ENCODE data around the gene NHLRC4. TPM values are rescaled to one million over a fixed set of nuclear protein-coding genes. Genes with fewer than 3 reads are reported as not detected.

NHLRC4 gene
- total and polyA plus RNA-seq, 9 of the 15 experiments (the other 6 are each of a cell fraction or from before 2014, with no cell fraction given): 0.24 to 3.7 (median 1.3) TPM; not detected in 2

DNA sequence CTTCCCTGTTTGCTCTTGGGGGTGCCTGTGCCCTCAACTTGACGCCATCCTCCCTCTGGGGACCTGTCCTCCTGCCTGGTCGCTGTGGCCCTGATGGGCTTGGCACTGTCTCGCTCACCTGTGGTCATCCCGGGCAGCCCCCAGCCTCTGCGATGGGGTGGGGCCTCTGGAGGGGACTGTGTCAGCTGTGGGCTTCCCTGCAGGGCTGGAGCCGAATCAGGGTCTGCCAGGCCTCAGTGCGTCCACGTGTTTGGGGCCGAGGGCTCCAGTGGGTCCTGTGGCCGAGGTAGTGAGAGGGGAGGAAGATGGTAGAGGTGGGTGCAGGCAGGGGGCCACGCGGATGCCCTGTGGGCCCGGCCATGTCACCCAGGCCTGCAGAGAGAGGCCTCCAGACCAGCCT lies 11.0 kb downstream of the NHLRC4 start:
- H3K9me1 ChIP-seq (ENCODE audit: control insufficient read depth, insufficient read depth, low read length): peaks cover 3% of the 10 kb centered on the region
- in situ Hi-C loops (cut with MboI) (loop anchor here (5.0 kb wide), 1 partner anchor 90 kb away; the partner anchor contains the start of gene RHOT2), intact Hi-C loops (cut with micrococcal nuclease) (loop anchor here (5.0 kb wide), 1 partner anchor 90 kb away; the partner anchor contains the start of gene RHOT2)
- peak; percentile 19 for TF ChIP-seq POLR2G (IDR thresholded peaks at IDR 0.05; ENCODE audit: low read depth, low read length)
- no peak for TF ChIP-seq HNRNPLL (IDR thresholded peaks at IDR 0.05; ENCODE audit: low read depth, low read length, poor library complexity, severe bottlenecking)
- no peak for TF ChIP-seq ZBTB1 (CRISPR knock-in tag; IDR thresholded peaks at IDR 0.05; ENCODE audit: borderline replicate concordance, low read depth)
- TF ChIP-seq, protein P1, sequence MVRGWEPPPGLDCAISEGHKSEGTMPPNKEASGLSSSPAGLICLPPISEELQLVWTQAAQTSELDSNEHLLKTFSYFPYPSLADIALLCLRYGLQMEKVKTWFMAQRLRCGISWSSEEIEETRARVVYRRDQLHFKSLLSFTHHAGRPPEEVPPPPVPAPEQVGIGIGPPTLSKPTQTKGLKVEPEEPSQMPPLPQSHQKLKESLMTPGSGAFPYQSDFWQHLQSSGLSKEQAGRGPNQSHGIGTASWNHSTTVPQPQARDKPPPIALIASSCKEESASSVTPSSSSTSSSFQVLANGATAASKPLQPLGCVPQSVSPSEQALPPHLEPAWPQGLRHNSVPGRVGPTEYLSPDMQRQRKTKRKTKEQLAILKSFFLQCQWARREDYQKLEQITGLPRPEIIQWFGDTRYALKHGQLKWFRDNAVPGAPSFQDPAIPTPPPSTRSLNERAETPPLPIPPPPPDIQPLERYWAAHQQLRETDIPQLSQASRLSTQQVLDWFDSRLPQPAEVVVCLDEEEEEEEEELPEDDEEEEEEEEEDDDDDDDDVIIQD (CRISPR knock-in tag; IDR thresholded peaks at IDR 0.05): no peak
- no peak for TF ChIP-seq ZNF324 (CRISPR knock-in tag; IDR thresholded peaks at IDR 0.05)
- TF ChIP-seq, protein P2, sequence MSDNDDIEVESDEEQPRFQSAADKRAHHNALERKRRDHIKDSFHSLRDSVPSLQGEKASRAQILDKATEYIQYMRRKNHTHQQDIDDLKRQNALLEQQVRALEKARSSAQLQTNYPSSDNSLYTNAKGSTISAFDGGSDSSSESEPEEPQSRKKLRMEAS (CRISPR knock-in tag; IDR thresholded peaks at IDR 0.05): 0 out of 2 replicates have a peak, but pooled peaks have one; percentile 6
- TF ChIP-seq BRF1 (IDR thresholded peaks at IDR 0.05; ENCODE audit: borderline replicate concordance, extremely low read depth, insufficient read length): no peak
- TF ChIP-seq SRF (CRISPR knock-in tag; IDR thresholded peaks at IDR 0.05): no peak
- TF ChIP-seq MYBL2 (IDR thresholded peaks at IDR 0.05; ENCODE audit: low read depth): no peak
- TF ChIP-seq MYBL2 (CRISPR knock-in tag; IDR thresholded peaks at IDR 0.05; ENCODE audit: borderline replicate concordance): no peak
- TF ChIP-seq, protein P3, sequence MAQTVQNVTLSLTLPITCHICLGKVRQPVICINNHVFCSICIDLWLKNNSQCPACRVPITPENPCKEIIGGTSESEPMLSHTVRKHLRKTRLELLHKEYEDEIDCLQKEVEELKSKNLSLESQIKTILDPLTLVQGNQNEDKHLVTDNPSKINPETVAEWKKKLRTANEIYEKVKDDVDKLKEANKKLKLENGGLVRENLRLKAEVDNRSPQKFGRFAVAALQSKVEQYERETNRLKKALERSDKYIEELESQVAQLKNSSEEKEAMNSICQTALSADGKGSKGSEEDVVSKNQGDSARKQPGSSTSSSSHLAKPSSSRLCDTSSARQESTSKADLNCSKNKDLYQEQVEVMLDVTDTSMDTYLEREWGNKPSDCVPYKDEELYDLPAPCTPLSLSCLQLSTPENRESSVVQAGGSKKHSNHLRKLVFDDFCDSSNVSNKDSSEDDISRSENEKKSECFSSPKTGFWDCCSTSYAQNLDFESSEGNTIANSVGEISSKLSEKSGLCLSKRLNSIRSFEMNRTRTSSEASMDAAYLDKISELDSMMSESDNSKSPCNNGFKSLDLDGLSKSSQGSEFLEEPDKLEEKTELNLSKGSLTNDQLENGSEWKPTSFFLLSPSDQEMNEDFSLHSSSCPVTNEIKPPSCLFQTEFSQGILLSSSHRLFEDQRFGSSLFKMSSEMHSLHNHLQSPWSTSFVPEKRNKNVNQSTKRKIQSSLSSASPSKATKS (CRISPR knock-in tag; IDR thresholded peaks at IDR 0.05): no peak
- TF ChIP-seq, protein P4, sequence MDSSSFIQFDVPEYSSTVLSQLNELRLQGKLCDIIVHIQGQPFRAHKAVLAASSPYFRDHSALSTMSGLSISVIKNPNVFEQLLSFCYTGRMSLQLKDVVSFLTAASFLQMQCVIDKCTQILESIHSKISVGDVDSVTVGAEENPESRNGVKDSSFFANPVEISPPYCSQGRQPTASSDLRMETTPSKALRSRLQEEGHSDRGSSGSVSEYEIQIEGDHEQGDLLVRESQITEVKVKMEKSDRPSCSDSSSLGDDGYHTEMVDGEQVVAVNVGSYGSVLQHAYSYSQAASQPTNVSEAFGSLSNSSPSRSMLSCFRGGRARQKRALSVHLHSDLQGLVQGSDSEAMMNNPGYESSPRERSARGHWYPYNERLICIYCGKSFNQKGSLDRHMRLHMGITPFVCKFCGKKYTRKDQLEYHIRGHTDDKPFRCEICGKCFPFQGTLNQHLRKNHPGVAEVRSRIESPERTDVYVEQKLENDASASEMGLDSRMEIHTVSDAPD (CRISPR knock-in tag; IDR thresholded peaks at IDR 0.05): no peak
- no peak for TF ChIP-seq NR2C1 (IDR thresholded peaks at IDR 0.05)
- no peak for TF ChIP-seq NR2C1 (tag; IDR thresholded peaks at IDR 0.05)
- TF ChIP-seq JUN (IDR thresholded peaks at IDR 0.05; ENCODE audit: borderline replicate concordance, low read depth, low read length): no peak
- TF ChIP-seq JUN (CRISPR knock-in tag; IDR thresholded peaks at IDR 0.05; ENCODE audit: borderline replicate concordance): no peak
- FAIRE-seq (no peak), DNase-seq (ENCODE audit: extremely low read depth in 1 of 4, low spot score in 3 of 4) (no peak), ATAC-seq (no peak)
- CTCF ChIA-PET (ENCODE audit: low intra/inter-chr PET ratio): no interaction called here
- H3K9me3 ChIP-seq (replicated peaks; ENCODE audit: control insufficient read depth, insufficient read depth, low read depth, low read length): no peaks in the 10 kb centered on the region
- H3K4me1 ChIP-seq (replicated peaks in 1 of 2; ENCODE audit: control insufficient read depth in 2 of 2, insufficient read depth in 2 of 2, low read length in 2 of 2): peaks cover 0 to 87% of the 10 kb centered on the region in 2 experiments; a peak in 4 of 5 replicates
- no peak overlapping the region for H2AFZ ChIP-seq (ENCODE audit: low read depth, low read length)
- peaks cover 26% of the 10 kb centered on the region; the same call in 2 of the 3 replicates for H3K36me3 ChIP-seq (ENCODE audit: control insufficient read depth, insufficient read depth, low read length)
- no peaks in the 10 kb centered on the region for H3K27me3 ChIP-seq (ENCODE audit: control insufficient read depth in 2 of 2, insufficient read depth in 2 of 2, low read length in 2 of 2)
- H4K20me1 ChIP-seq (replicated peaks; ENCODE audit: control insufficient read depth, insufficient read depth, low read length): peaks cover 10% of the 10 kb centered on the region
- H3K4me2 ChIP-seq (ENCODE audit: insufficient read depth, low read length): no peak overlapping the region
- H3K79me2 ChIP-seq (ENCODE audit: control insufficient read depth, insufficient read depth, low read length): no peaks in the 10 kb centered on the region
- 91% methylated on average over 13 of the region's 13 CpGs for WGBS (ENCODE audit: insufficient coverage, low coverage, missing lambda C conversion rate)
- H3K27ac ChIP-seq (ENCODE audit: extremely low read depth, low read depth, low read length): no peak overlapping the region
- BruUV-seq (replicated peaks): no TSS peak
- H3K9ac ChIP-seq (ENCODE audit: insufficient read depth in 1 of 2, low read depth in 2 of 2, low read length in 2 of 2): peak overlapping the region in 1 of 2 experiments; percentile 4; a peak in 1 of 4 replicates
- H3K4me3 ChIP-seq: no peak overlapping the region
- POLR2A ChIA-PET: interaction anchor here (0.8 to 2.0 kb wide), 2 partner anchors 11 to 189 kb away, joined by 3 to 6 read pairs; no protein-coding TSS in a partner anchor
